Sigmoid colon (tissue), 7 donors: ENCODE measurements around the gene NTN1. TPM values are rescaled to one million over a fixed set of nuclear protein-coding genes. Genes with fewer than 3 reads are reported as not detected.

Experiments
- DNase-seq: peaks from one replicate; pipeline ENCODE4 v3.0.0-alpha.2; 2019
- H3K27ac ChIP-seq, 4 donors: fragments of 200-600 bp; sonication (generic); one replicate each; pipeline ENCODE4 v1.5.1; 2016 to 2019; ENCODE audit warnings: mild to moderate bottlenecking in 1 of 4
- H3K27me3 ChIP-seq, 3 donors: fragments of 200-600 bp; sonication (generic); one replicate each; pipeline ENCODE4 v1.5.1; 2019; ENCODE audit warnings: mild to moderate bottlenecking in 1 of 3
- H3K36me3 ChIP-seq, 4 donors: fragments of 200-600 bp; sonication (generic); one replicate each; pipeline ENCODE4 v1.5.1; 2016 to 2019
- H3K4me1 ChIP-seq, 4 donors: fragments of 200-600 bp; sonication (generic); one replicate each; pipeline ENCODE4 v1.5.1; 2017 to 2019
- H3K4me3 ChIP-seq, 4 donors: fragments of 200-600 bp; sonication (generic); one replicate each; pipeline ENCODE4 v1.5.1; 2017 to 2019; ENCODE audit warnings: mild to moderate bottlenecking in 2 of 4, moderate library complexity in 1 of 4
- H3K9me3 ChIP-seq, 4 donors: fragments of 200-600 bp in 3 of 4; sonication (generic) in 3 of 4; one replicate each; pipeline versions ENCODE4 v1.5.1 to v1.6.1; 2013 to 2019
- EP300 ChIP-seq, 4 donors: sonication (generic); formaldehyde crosslinking; IDR thresholded peaks; one replicate each; pipeline ENCODE4 v1.6.1; 2017; ENCODE audit warnings: antibody characterized with exemption in 4 of 4
- POLR2A ChIP-seq, 2 donors: fragments of 450-650 bp; IDR thresholded peaks; one replicate each; pipeline ENCODE4 v1.6.1; 2016; ENCODE audit warnings: antibody characterized with exemption in 2 of 2, mild to moderate bottlenecking in 2 of 2, moderate library complexity in 2 of 2
- POLR2AphosphoS5 ChIP-seq, 4 donors: sonication (generic); formaldehyde crosslinking; IDR thresholded peaks; one replicate each; pipeline ENCODE4 v1.6.1; 2017; ENCODE audit warnings: antibody characterized with exemption in 4 of 4
- WGBS, 2 donors: extraction: QIAGEN DNeasy Blood & Tissue Kit; methylation state at CpG; one replicate each; pipeline ENCODE4 v1.1.7; 2013; 5-methylcytosine and 5-hydroxymethylcytosine counted together
- intact Hi-C: fragments of 100-400 bp; cut with DNase I; formaldehyde crosslinking; loops from one replicate; pipeline ENCODE4 v1.15.1; 2023
- polyA plus RNA-seq, 3 donors: library from polyadenylated mRNA; stranded (reverse); fragments of 200-250 nt; gene quantifications; one replicate each; pipeline ENCODE4 v1.2.3, GENCODE V29; 2013
- total RNA-seq, 4 donors: library from RNA; depleted of rRNA; stranded (reverse); fragments of >200 nt; gene quantifications; one replicate each; pipeline ENCODE4 v1.1.0, GENCODE V29; 2016
- TF ChIP-seq, protein P1 (sequence below), 4 experiments: fragments of 450-650 bp in 3 of 4; fragments of 200-600 bp in 1 of 4; IDR thresholded peaks; one replicate each; pipeline ENCODE4 v1.5.1; 2016 to 2019; ENCODE audit warnings: antibody characterized with exemption in 4 of 4, mild to moderate bottlenecking in 3 of 4, moderate library complexity in 2 of 4
- donor health status: healthy with polysubstance abuse.
- donor health status: Bipolar disorder and iron deficiency.
- donor health status: healthy.

The NTN1 gene
- total and polyA plus RNA-seq, 7 donors: 0.69 to 20.3 (median 10.5) TPM

GRCh38 chr17:9273428-9274391 lies 252.4 kb downstream of the NTN1 start:
- Histone ChIP-seq H3K9me3 (no peaks in the 10 kb centered on the region), H3K27me3 (no peaks in the 10 kb centered on the region), H3K27ac (peak overlapping the region; percentile 2 to 54 (median 30)), H3K36me3 (no peaks in the 10 kb centered on the region), H3K4me3 (peak overlapping the region in 1 of 4 donors; percentile 3), H3K4me1 (peaks cover 0 to 13% (median 8%) of the 10 kb centered on the region in 4 donors)
- 73 to 82% methylated on average over 21 of the region's 21 CpGs for WGBS, 2 donors
- peak; percentile 77 for DNase-seq
- TF ChIP-seq POLR2AphosphoS5 (IDR thresholded peaks at IDR 0.05) (no peak), EP300 (IDR thresholded peaks at IDR 0.05) (no peak), POLR2A (IDR thresholded peaks at IDR 0.05) (no peak)
- TF ChIP-seq, protein P1, sequence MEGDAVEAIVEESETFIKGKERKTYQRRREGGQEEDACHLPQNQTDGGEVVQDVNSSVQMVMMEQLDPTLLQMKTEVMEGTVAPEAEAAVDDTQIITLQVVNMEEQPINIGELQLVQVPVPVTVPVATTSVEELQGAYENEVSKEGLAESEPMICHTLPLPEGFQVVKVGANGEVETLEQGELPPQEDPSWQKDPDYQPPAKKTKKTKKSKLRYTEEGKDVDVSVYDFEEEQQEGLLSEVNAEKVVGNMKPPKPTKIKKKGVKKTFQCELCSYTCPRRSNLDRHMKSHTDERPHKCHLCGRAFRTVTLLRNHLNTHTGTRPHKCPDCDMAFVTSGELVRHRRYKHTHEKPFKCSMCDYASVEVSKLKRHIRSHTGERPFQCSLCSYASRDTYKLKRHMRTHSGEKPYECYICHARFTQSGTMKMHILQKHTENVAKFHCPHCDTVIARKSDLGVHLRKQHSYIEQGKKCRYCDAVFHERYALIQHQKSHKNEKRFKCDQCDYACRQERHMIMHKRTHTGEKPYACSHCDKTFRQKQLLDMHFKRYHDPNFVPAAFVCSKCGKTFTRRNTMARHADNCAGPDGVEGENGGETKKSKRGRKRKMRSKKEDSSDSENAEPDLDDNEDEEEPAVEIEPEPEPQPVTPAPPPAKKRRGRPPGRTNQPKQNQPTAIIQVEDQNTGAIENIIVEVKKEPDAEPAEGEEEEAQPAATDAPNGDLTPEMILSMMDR (IDR thresholded peaks at IDR 0.05): no peak
- intact Hi-C loops: no loop called here

- Histone ChIP-seq H3K27me3 (no peaks in the 10 kb centered on the region), H3K4me1 (peaks cover 0 to 13% (median 8%) of the 10 kb centered on the region in 4 donors), H3K36me3 (no peaks in the 10 kb centered on the region), H3K9me3 (no peaks in the 10 kb centered on the region), H3K4me3 (no peak overlapping the region), H3K27ac (no peak overlapping the region)
- intact Hi-C loops: no loop called here
- no peak for DNase-seq
- TF ChIP-seq POLR2A (IDR thresholded peaks at IDR 0.05) (no peak), POLR2AphosphoS5 (IDR thresholded peaks at IDR 0.05) (no peak), EP300 (IDR thresholded peaks at IDR 0.05) (no peak)
- TF ChIP-seq, protein P1 (IDR thresholded peaks at IDR 0.05): no peak
- 96 to 97% methylated on average over 9 of the region's 9 CpGs for WGBS, 2 donors
Observed at GRCh38 chr17:9274973-9275372, 253.7 kb downstream of the NTN1 start.

GRCh38 chr17:9279893-9280292 lies 258.6 kb downstream of the NTN1 start:
- 91 to 95% methylated on average over 8 of the region's 8 CpGs for WGBS, 2 donors

DNA sequence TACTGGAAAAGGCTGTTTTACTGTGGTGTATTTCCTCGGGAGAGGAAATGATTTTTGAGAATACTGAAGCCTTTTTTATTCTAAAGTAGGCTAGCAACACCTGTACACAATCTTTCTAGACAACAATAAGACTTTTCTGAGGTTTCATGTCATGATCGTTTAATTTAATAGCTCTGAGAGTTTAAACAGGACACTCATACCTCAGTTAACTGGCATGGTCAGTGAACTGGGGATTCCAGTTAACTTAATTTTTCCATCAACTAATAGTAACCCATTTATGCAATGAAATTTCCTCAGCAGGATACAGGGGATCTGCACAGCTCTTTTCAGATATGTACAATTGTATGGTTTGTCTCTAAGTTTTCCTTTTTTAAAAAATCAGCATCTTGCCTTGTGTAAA lies 262.6 kb downstream of the NTN1 start:
- H3K4me1 ChIP-seq: peaks cover 0 to 33% (median 8%) of the 10 kb centered on the region in 4 donors
- no peaks in the 10 kb centered on the region for H3K27me3 ChIP-seq
- H3K9me3 ChIP-seq: no peaks in the 10 kb centered on the region
- H3K36me3 ChIP-seq: no peaks in the 10 kb centered on the region
- intact Hi-C loops: loop anchor here (10.0 kb wide), 1 partner anchor 241 kb away; no protein-coding TSS in a partner anchor
- no peak overlapping the region for H3K4me3 ChIP-seq
- TF ChIP-seq POLR2A (IDR thresholded peaks at IDR 0.05) (no peak), POLR2AphosphoS5 (IDR thresholded peaks at IDR 0.05) (no peak), EP300 (IDR thresholded peaks at IDR 0.05) (no peak)
- TF ChIP-seq, protein P1 (IDR thresholded peaks at IDR 0.05): no peak
- DNase-seq: no peak
- H3K27ac ChIP-seq: peak overlapping the region in 1 of 4 donors; percentile 11
- 48 to 66% methylated on average over 2 of the region's 2 CpGs for WGBS, 2 donors

More at GRCh38 chr17:9279893-9280292, 258.6 kb downstream of the NTN1 start:
- peaks cover 0 to 21% (median 7%) of the 10 kb centered on the region in 4 donors for H3K4me1 ChIP-seq
- intact Hi-C loops: loop anchor here (10.0 kb wide), 1 partner anchor 245 kb away; no protein-coding TSS in a partner anchor
- TF ChIP-seq EP300 (IDR thresholded peaks at IDR 0.05): no peak
- TF ChIP-seq, protein P1 (IDR thresholded peaks at IDR 0.05): no peak
- TF ChIP-seq POLR2A (IDR thresholded peaks at IDR 0.05): no peak
- no peak for TF ChIP-seq POLR2AphosphoS5 (IDR thresholded peaks at IDR 0.05)
- no peaks in the 10 kb centered on the region for H3K27me3 ChIP-seq
- H3K36me3 ChIP-seq: no peaks in the 10 kb centered on the region
- no peak overlapping the region for H3K4me3 ChIP-seq
- H3K9me3 ChIP-seq: no peaks in the 10 kb centered on the region
- no peak overlapping the region for H3K27ac ChIP-seq
- DNase-seq: no peak
